DOHH2 (cell line): ENCODE measurements around the gene GPC5.

Source experiments
- CTCF ChIP-seq: fragments of 200-600 bp; sonication (generic); IDR thresholded peaks from one replicate; pipeline ENCODE4 v1.5.1; 2014; ENCODE audit warnings: antibody characterized with exemption, mild to moderate bottlenecking, low read depth, low read length; ENCODE audit not compliant: poor library complexity, severe bottlenecking
- EZH2phosphoT487 ChIP-seq: fragments of 200-600 bp; sonication (generic); IDR thresholded peaks from 2 replicates; pipeline ENCODE4 v1.6.1; 2017; ENCODE audit warnings: borderline replicate concordance, mild to moderate bottlenecking, antibody characterized with exemption, low read length, moderate library complexity, mixed read lengths

GRCh38 chr13:91588541-91588940 is 190.1 kb downstream of the GPC5 start:
- TF ChIP-seq CTCF, result no peak
- TF ChIP-seq EZH2phosphoT487, result no peak
